Osteocyte (in vitro differentiated cells): ENCODE results near the gene TMEM151A. TPM values are rescaled to one million over a fixed set of nuclear protein-coding genes. Genes with fewer than 3 reads are reported as not detected.
A peak's percentile ranks its signal among the peaks of the same experiment; 100 is the strongest.

Source experiments
- DNase-seq: peaks from one replicate; pipeline ENCODE4 v3.0.0; 2021; ENCODE audit warnings: mixed read lengths; ENCODE audit not compliant: unreplicated experiment; ENCODE audit errors: extremely low spot score
- H3K27ac Mint-ChIP-seq: one replicate; pipeline ENCODE4 v1.8.0; 2021; ENCODE audit warnings: mild to moderate bottlenecking, mixed read lengths; ENCODE audit not compliant: unreplicated experiment
- H3K27me3 Mint-ChIP-seq: one replicate; pipeline ENCODE4 v1.8.0; 2021; ENCODE audit warnings: mixed read lengths; ENCODE audit not compliant: unreplicated experiment
- H3K36me3 Mint-ChIP-seq: one replicate; pipeline ENCODE4 v1.8.0; 2021; ENCODE audit warnings: mixed read lengths; ENCODE audit not compliant: unreplicated experiment
- H3K4me1 Mint-ChIP-seq: one replicate; pipeline ENCODE4 v1.8.0; 2021; ENCODE audit warnings: mixed read lengths; ENCODE audit not compliant: unreplicated experiment
- H3K4me3 Mint-ChIP-seq: one replicate; pipeline ENCODE4 v1.8.0; 2021; ENCODE audit warnings: mild to moderate bottlenecking, moderate library complexity, mixed read lengths; ENCODE audit not compliant: unreplicated experiment
- H3K9me3 Mint-ChIP-seq: one replicate; pipeline ENCODE4 v1.8.0; 2021; ENCODE audit warnings: mixed read lengths; ENCODE audit not compliant: unreplicated experiment
- CTCF ChIP-seq: fragments of 200-600 bp; sonication (generic); IDR thresholded peaks from 2 replicates; pipeline ENCODE4 v1.5.0; 2021; ENCODE audit warnings: antibody characterized with exemption, mild to moderate bottlenecking, moderate library complexity
- total RNA-seq: library from RNA; stranded (reverse); gene quantifications from 2 replicates; pipeline ENCODE4 v1.2.1, GENCODE V29; 2021

TMEM151A gene
- total RNA-seq, 1 donor from 2014 or later, result 0.46 TPM

- Mint-ChIP-seq H3K36me3 (no peaks in the 10 kb centered on the region), H3K27ac (peak overlapping the region; percentile 90), H3K27me3 (no peaks in the 10 kb centered on the region), H3K4me3 (no peak overlapping the region), H3K9me3 (no peaks in the 10 kb centered on the region), H3K4me1 (peaks cover 70% of the 10 kb centered on the region)
- no peak for TF ChIP-seq CTCF
- DNase-seq, result no peak
Observed at GRCh38 chr11:66324664-66325063, 33.0 kb downstream of the TMEM151A start.

- peaks cover 74% of the 10 kb centered on the region for H3K4me1 Mint-ChIP-seq
- DNase-seq, result no peak
- TF ChIP-seq CTCF, result no peak
- no peaks in the 10 kb centered on the region for H3K36me3 Mint-ChIP-seq
- H3K27ac Mint-ChIP-seq, result peak overlapping the region; percentile 90
- no peaks in the 10 kb centered on the region for H3K9me3 Mint-ChIP-seq
- H3K27me3 Mint-ChIP-seq, result no peaks in the 10 kb centered on the region
- H3K4me3 Mint-ChIP-seq, result no peak overlapping the region
Observed at GRCh38 chr11:66325263-66325671, 33.6 kb downstream of the TMEM151A start.

- peak overlapping the region; percentile 90 for H3K27ac Mint-ChIP-seq
- no peak overlapping the region for H3K4me3 Mint-ChIP-seq
- H3K36me3 Mint-ChIP-seq, result no peaks in the 10 kb centered on the region
- peaks cover 76% of the 10 kb centered on the region for H3K4me1 Mint-ChIP-seq
- TF ChIP-seq CTCF, result no peak
- DNase-seq, result peak; percentile 86
- no peaks in the 10 kb centered on the region for H3K9me3 Mint-ChIP-seq
- H3K27me3 Mint-ChIP-seq, result no peaks in the 10 kb centered on the region
Observed at GRCh38 chr11:66326261-66327111, 34.8 kb downstream of the TMEM151A start.

GRCh38 chr11:66327171-66328030, 35.7 kb downstream of the TMEM151A start:
- no peak for TF ChIP-seq CTCF
- Mint-ChIP-seq H3K4me3 (no peak overlapping the region), H3K27me3 (no peaks in the 10 kb centered on the region), H3K4me1 (peaks cover 71% of the 10 kb centered on the region), H3K36me3 (peaks cover 2% of the 10 kb centered on the region), H3K27ac (peak overlapping the region; percentile 87), H3K9me3 (no peaks in the 10 kb centered on the region)
- DNase-seq, result no peak

- no peak for DNase-seq
- TF ChIP-seq CTCF, result no peak
- peaks cover 6% of the 10 kb centered on the region for H3K36me3 Mint-ChIP-seq
- H3K27me3 Mint-ChIP-seq, result no peaks in the 10 kb centered on the region
- H3K4me1 Mint-ChIP-seq, result peaks cover 65% of the 10 kb centered on the region
- no peak overlapping the region for H3K4me3 Mint-ChIP-seq
- H3K27ac Mint-ChIP-seq, result peak overlapping the region; percentile 87
- no peaks in the 10 kb centered on the region for H3K9me3 Mint-ChIP-seq
Observed at GRCh38 chr11:66328031-66328301, 36.3 kb downstream of the TMEM151A start.
